ENCODE data around the gene SUN3. TPM values are rescaled to one million over a fixed set of nuclear protein-coding genes. Genes with fewer than 3 reads are reported as not detected.

The SUN3 gene
- total and polyA plus RNA-seq, 9 of the 15 experiments (the other 6 are each of a cell fraction or from before 2014, with no cell fraction given), result 0.04 to 0.06 TPM; not detected in 7

DNA sequence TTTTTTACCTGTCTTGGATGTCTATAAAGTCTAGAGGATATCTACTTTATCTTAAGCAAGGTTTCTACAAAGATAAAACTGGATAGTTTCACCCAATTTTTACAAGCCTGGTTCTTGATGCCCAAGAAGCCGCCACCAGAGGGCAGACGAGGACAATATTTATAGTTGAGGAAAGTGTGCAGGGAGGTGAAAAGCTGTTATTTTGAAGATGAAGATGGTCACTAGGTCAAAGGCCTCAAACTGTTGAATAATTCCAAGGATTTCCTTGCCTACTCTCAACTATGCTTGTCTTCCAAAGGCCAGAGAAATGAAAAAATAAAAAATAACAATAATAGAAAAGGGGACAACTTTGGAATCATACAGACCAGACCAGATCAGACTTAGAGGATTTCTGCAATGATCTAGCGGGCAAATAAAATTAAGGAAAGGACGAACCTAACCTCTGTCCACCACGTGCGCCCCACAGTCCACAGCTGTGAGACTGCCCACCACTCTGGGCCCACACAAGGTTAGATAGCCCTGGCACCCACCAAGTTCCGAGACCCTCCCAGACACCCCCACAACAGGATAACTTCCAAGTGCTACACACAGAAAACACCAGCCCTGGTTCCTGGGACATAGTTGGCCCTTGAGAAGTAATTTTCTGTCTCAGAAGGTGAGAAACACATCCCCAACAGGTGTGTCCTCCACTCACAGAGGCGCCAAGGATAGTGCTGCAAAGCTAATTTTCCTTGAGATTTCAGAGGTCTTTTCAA lies 83.5 kb downstream of the SUN3 start:
- 4% methylated on average over 8 of the region's 8 CpGs for WGBS (ENCODE audit: insufficient coverage, low coverage, missing lambda C conversion rate)
- peak; percentile 82 for FAIRE-seq
- 0 out of 2 replicates have a peak, but pooled peaks have one; percentile 11 for TF ChIP-seq CC2D1A (IDR thresholded peaks at IDR 0.05)
- TF ChIP-seq SMC3 (conservative IDR thresholded peaks at IDR 0.05; ENCODE audit: insufficient read depth, low read depth, low read length), result peak; percentile 70
- TF ChIP-seq, protein P1, sequence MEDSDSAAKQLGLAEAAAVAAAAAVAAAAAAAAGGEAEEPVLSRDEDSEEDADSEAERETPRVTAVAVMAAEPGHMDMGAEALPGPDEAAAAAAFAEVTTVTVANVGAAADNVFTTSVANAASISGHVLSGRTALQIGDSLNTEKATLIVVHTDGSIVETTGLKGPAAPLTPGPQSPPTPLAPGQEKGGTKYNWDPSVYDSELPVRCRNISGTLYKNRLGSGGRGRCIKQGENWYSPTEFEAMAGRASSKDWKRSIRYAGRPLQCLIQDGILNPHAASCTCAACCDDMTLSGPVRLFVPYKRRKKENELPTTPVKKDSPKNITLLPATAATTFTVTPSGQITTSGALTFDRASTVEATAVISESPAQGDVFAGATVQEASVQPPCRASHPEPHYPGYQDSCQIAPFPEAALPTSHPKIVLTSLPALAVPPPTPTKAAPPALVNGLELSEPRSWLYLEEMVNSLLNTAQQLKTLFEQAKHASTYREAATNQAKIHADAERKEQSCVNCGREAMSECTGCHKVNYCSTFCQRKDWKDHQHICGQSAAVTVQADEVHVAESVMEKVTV (CRISPR knock-in tag; IDR thresholded peaks at IDR 0.05), result peak; percentile 81
- TF ChIP-seq, protein P2, sequence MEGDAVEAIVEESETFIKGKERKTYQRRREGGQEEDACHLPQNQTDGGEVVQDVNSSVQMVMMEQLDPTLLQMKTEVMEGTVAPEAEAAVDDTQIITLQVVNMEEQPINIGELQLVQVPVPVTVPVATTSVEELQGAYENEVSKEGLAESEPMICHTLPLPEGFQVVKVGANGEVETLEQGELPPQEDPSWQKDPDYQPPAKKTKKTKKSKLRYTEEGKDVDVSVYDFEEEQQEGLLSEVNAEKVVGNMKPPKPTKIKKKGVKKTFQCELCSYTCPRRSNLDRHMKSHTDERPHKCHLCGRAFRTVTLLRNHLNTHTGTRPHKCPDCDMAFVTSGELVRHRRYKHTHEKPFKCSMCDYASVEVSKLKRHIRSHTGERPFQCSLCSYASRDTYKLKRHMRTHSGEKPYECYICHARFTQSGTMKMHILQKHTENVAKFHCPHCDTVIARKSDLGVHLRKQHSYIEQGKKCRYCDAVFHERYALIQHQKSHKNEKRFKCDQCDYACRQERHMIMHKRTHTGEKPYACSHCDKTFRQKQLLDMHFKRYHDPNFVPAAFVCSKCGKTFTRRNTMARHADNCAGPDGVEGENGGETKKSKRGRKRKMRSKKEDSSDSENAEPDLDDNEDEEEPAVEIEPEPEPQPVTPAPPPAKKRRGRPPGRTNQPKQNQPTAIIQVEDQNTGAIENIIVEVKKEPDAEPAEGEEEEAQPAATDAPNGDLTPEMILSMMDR (IDR thresholded peaks at IDR 0.05 in 2 of 3, conservative IDR thresholded peaks at IDR 0.05 in 1 of 3; ENCODE audit: insufficient read depth in 2 of 3, low read depth in 1 of 3, low read length in 3 of 3), result peak; percentile 62 to 79 (median 66)
- no peak for TF ChIP-seq ZFP1 (CRISPR knock-in tag; IDR thresholded peaks at IDR 0.05)
- peak; percentile 84 to 89 for TF ChIP-seq RAD21 (CRISPR knock-in tag; conservative IDR thresholded peaks at IDR 0.05 in 1 of 2, IDR thresholded peaks at IDR 0.05 in 1 of 2)
- TF ChIP-seq, protein P3, sequence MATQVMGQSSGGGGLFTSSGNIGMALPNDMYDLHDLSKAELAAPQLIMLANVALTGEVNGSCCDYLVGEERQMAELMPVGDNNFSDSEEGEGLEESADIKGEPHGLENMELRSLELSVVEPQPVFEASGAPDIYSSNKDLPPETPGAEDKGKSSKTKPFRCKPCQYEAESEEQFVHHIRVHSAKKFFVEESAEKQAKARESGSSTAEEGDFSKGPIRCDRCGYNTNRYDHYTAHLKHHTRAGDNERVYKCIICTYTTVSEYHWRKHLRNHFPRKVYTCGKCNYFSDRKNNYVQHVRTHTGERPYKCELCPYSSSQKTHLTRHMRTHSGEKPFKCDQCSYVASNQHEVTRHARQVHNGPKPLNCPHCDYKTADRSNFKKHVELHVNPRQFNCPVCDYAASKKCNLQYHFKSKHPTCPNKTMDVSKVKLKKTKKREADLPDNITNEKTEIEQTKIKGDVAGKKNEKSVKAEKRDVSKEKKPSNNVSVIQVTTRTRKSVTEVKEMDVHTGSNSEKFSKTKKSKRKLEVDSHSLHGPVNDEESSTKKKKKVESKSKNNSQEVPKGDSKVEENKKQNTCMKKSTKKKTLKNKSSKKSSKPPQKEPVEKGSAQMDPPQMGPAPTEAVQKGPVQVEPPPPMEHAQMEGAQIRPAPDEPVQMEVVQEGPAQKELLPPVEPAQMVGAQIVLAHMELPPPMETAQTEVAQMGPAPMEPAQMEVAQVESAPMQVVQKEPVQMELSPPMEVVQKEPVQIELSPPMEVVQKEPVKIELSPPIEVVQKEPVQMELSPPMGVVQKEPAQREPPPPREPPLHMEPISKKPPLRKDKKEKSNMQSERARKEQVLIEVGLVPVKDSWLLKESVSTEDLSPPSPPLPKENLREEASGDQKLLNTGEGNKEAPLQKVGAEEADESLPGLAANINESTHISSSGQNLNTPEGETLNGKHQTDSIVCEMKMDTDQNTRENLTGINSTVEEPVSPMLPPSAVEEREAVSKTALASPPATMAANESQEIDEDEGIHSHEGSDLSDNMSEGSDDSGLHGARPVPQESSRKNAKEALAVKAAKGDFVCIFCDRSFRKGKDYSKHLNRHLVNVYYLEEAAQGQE (IDR thresholded peaks at IDR 0.05; ENCODE audit: borderline replicate concordance), result peak; percentile 80; the same call in 1 of the 2 replicates
- TF ChIP-seq, protein P3 (CRISPR knock-in tag; IDR thresholded peaks at IDR 0.05; ENCODE audit: low read depth), result no peak

More for the DNA sequence above, 83.5 kb downstream of the SUN3 start:
- ChIA-PET POLR2A (interaction anchor here (0.8 to 1.2 kb wide), 2 partner anchors 19 to 163 kb away, joined by 3 read pairs; no protein-coding TSS in a partner anchor), CTCF (ENCODE audit: low intra/inter-chr PET ratio) (interaction anchor here (1.1 to 3.0 kb wide), 4 partner anchors 22 to 209 kb away, joined by 3 to 39 read pairs (median 8); no protein-coding TSS in a partner anchor)
- Histone ChIP-seq H3K4me3 (no peak overlapping the region), H4K20me1 (replicated peaks; ENCODE audit: control insufficient read depth, insufficient read depth, low read length) (no peaks in the 10 kb centered on the region; the same call in none of the 2 replicates), H3K9me1 (ENCODE audit: control insufficient read depth, insufficient read depth, low read length) (no peaks in the 10 kb centered on the region), H3K9me3 (replicated peaks; ENCODE audit: control insufficient read depth, insufficient read depth, low read depth, low read length) (no peaks in the 10 kb centered on the region), H3K79me2 (ENCODE audit: control insufficient read depth, insufficient read depth, low read length) (no peaks in the 10 kb centered on the region), H2AFZ (ENCODE audit: low read depth, low read length) (no peak overlapping the region), H3K9ac (ENCODE audit: insufficient read depth in 1 of 2, low read depth in 2 of 2, low read length in 2 of 2) (no peak overlapping the region), H3K27me3 (ENCODE audit: control insufficient read depth in 2 of 2, insufficient read depth in 2 of 2, low read length in 2 of 2) (peaks cover 10 to 45% of the 10 kb centered on the region in 2 experiments; a peak in 4 of 5 replicates), H3K36me3 (ENCODE audit: control insufficient read depth, insufficient read depth, low read length) (no peaks in the 10 kb centered on the region), H3K4me1 (replicated peaks in 1 of 2; ENCODE audit: control insufficient read depth in 2 of 2, insufficient read depth in 2 of 2, low read length in 2 of 2) (no peaks in the 10 kb centered on the region; a peak in 1 of 5 replicates), H3K4me2 (ENCODE audit: insufficient read depth, low read length) (no peak overlapping the region), H3K27ac (ENCODE audit: extremely low read depth, low read depth, low read length) (no peak overlapping the region)
- BruUV-seq (replicated peaks), result no TSS peak
- DNase-seq (ENCODE audit: extremely low read depth in 1 of 4, low spot score in 3 of 4) (peak; percentile 42 to 79 (median 48)), ATAC-seq (peak; percentile 85)
- intact Hi-C loops (cut with micrococcal nuclease) (loop anchor here (1.0 to 5.0 kb wide), 3 partner anchors 165 to 1907 kb away; no protein-coding TSS in a partner anchor), in situ Hi-C loops (cut with MboI) (no loop called here)
